ENCODE measurements around the gene AASDH. TPM values are rescaled to one million over a fixed set of nuclear protein-coding genes. Genes with fewer than 3 reads are reported as not detected.
A peak's percentile ranks its signal among the peaks of the same experiment; 100 is the strongest.

The AASDH gene
- total RNA-seq, 2 donors from 2014 or later: 16.2 to 24.0 TPM

GRCh38 chr4:56326363-56326762, 60.9 kb downstream of the AASDH start:
- no peak overlapping the region for H3K27ac ChIP-seq (ENCODE audit: low read depth, low read length)
- TF ChIP-seq CTCF (conservative IDR thresholded peaks at IDR 0.05): no peak
- H3K36me3 ChIP-seq (ENCODE audit: control insufficient read depth, insufficient read depth, low read length): peaks cover 30% of the 10 kb centered on the region
- H3K9me3 ChIP-seq (ENCODE audit: control insufficient read depth, low read length): no peaks in the 10 kb centered on the region
- peaks cover under 1% of the 10 kb centered on the region for H3K27me3 ChIP-seq (ENCODE audit: control insufficient read depth, insufficient read depth, low read length, poor library complexity, severe bottlenecking)
- no peak overlapping the region for H3K4me3 ChIP-seq (ENCODE audit: low read length)
- DNase-seq: no peak
- 86 to 91% methylated on average over 1 to 2 of the region's 2 CpGs for WGBS, 2 experiments (ENCODE audit: insufficient coverage in 1 of 2, insufficient read length in 1 of 2)
- H3K27me3 Mint-ChIP-seq (ENCODE audit: insufficient read depth): no peaks in the 10 kb centered on the region
- no peak overlapping the region for H3K27ac Mint-ChIP-seq
- H3K9ac ChIP-seq (ENCODE audit: extremely low read depth, low read length, poor library complexity, severe bottlenecking): no peak overlapping the region
- peaks cover 50% of the 10 kb centered on the region for H3K36me3 Mint-ChIP-seq (ENCODE audit: low read depth)
- H3K4me1 ChIP-seq (ENCODE audit: control insufficient read depth, insufficient read depth, low read length): peaks cover 21% of the 10 kb centered on the region
- no peak overlapping the region for H3K4me3 Mint-ChIP-seq
- peaks cover 3% of the 10 kb centered on the region for H3K9me3 Mint-ChIP-seq
- H3K4me1 Mint-ChIP-seq: peaks cover 29% of the 10 kb centered on the region

GRCh38 chr4:56324011-56324610, 63.2 kb downstream of the AASDH start:
- no peak for TF ChIP-seq CTCF (conservative IDR thresholded peaks at IDR 0.05)
- no peak overlapping the region for H3K9ac ChIP-seq (ENCODE audit: extremely low read depth, low read length, poor library complexity, severe bottlenecking)
- peak overlapping the region; percentile 28 for H3K4me3 Mint-ChIP-seq
- peak overlapping the region; percentile 36 for H3K4me3 ChIP-seq (ENCODE audit: low read length)
- no peak overlapping the region for H3K27ac ChIP-seq (ENCODE audit: low read depth, low read length)
- peaks cover 18% of the 10 kb centered on the region for H3K36me3 ChIP-seq (ENCODE audit: control insufficient read depth, insufficient read depth, low read length)
- no peaks in the 10 kb centered on the region for H3K27me3 Mint-ChIP-seq (ENCODE audit: insufficient read depth)
- peaks cover 50% of the 10 kb centered on the region for H3K36me3 Mint-ChIP-seq (ENCODE audit: low read depth)
- H3K27me3 ChIP-seq (ENCODE audit: control insufficient read depth, insufficient read depth, low read length, poor library complexity, severe bottlenecking): peaks cover 7% of the 10 kb centered on the region
- H3K4me1 Mint-ChIP-seq: peaks cover 29% of the 10 kb centered on the region
- H3K27ac Mint-ChIP-seq: peak overlapping the region; percentile 45
- H3K9me3 ChIP-seq (ENCODE audit: control insufficient read depth, low read length): no peaks in the 10 kb centered on the region
- peak; percentile 61 for DNase-seq
- no peaks in the 10 kb centered on the region for H3K9me3 Mint-ChIP-seq
- H3K4me1 ChIP-seq (ENCODE audit: control insufficient read depth, insufficient read depth, low read length): peaks cover 21% of the 10 kb centered on the region
- 61 to 81% methylated on average over 6 to 8 of the region's 8 CpGs for WGBS, 2 experiments (ENCODE audit: insufficient coverage in 1 of 2, insufficient read length in 1 of 2)

GRCh38 chr4:56323327-56323726, 64.0 kb downstream of the AASDH start:
- no peak for TF ChIP-seq CTCF (conservative IDR thresholded peaks at IDR 0.05)
- no peak for DNase-seq
- H3K4me3 Mint-ChIP-seq: peak overlapping the region; percentile 28
- Histone ChIP-seq H3K4me1 (ENCODE audit: control insufficient read depth, insufficient read depth, low read length) (peaks cover 21% of the 10 kb centered on the region), H3K4me3 (ENCODE audit: low read length) (no peak overlapping the region), H3K9ac (ENCODE audit: extremely low read depth, low read length, poor library complexity, severe bottlenecking) (no peak overlapping the region), H3K36me3 (ENCODE audit: control insufficient read depth, insufficient read depth, low read length) (peaks cover 10% of the 10 kb centered on the region), H3K9me3 (ENCODE audit: control insufficient read depth, low read length) (no peaks in the 10 kb centered on the region), H3K27me3 (ENCODE audit: control insufficient read depth, insufficient read depth, low read length, poor library complexity, severe bottlenecking) (peaks cover 7% of the 10 kb centered on the region), H3K27ac (ENCODE audit: low read depth, low read length) (no peak overlapping the region)
- peaks cover 29% of the 10 kb centered on the region for H3K4me1 Mint-ChIP-seq
- H3K27ac Mint-ChIP-seq: peak overlapping the region; percentile 45
- 85 to 86% methylated on average over 9 to 10 of the region's 10 CpGs for WGBS, 2 experiments (ENCODE audit: insufficient coverage in 1 of 2, insufficient read length in 1 of 2)
- H3K9me3 Mint-ChIP-seq: no peaks in the 10 kb centered on the region
- H3K36me3 Mint-ChIP-seq (ENCODE audit: low read depth): peaks cover 50% of the 10 kb centered on the region
- no peaks in the 10 kb centered on the region for H3K27me3 Mint-ChIP-seq (ENCODE audit: insufficient read depth)

All from endodermal cell (in vitro differentiated cells).